NCI-H345 treated with DMSO at 0.1 percent for 48 hours (cell line): ENCODE results near the gene MINDY1.
A peak's percentile ranks its signal among the peaks of the same experiment; 100 is the strongest.

Source experiments
- DNase-seq: peaks from one replicate; lab custom pipeline; 2025; ENCODE audit not compliant: unreplicated experiment; lab: John Stamatoyannopoulos, UW

Gene MINDY1, protein sequence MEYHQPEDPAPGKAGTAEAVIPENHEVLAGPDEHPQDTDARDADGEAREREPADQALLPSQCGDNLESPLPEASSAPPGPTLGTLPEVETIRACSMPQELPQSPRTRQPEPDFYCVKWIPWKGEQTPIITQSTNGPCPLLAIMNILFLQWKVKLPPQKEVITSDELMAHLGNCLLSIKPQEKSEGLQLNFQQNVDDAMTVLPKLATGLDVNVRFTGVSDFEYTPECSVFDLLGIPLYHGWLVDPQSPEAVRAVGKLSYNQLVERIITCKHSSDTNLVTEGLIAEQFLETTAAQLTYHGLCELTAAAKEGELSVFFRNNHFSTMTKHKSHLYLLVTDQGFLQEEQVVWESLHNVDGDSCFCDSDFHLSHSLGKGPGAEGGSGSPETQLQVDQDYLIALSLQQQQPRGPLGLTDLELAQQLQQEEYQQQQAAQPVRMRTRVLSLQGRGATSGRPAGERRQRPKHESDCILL

DNA sequence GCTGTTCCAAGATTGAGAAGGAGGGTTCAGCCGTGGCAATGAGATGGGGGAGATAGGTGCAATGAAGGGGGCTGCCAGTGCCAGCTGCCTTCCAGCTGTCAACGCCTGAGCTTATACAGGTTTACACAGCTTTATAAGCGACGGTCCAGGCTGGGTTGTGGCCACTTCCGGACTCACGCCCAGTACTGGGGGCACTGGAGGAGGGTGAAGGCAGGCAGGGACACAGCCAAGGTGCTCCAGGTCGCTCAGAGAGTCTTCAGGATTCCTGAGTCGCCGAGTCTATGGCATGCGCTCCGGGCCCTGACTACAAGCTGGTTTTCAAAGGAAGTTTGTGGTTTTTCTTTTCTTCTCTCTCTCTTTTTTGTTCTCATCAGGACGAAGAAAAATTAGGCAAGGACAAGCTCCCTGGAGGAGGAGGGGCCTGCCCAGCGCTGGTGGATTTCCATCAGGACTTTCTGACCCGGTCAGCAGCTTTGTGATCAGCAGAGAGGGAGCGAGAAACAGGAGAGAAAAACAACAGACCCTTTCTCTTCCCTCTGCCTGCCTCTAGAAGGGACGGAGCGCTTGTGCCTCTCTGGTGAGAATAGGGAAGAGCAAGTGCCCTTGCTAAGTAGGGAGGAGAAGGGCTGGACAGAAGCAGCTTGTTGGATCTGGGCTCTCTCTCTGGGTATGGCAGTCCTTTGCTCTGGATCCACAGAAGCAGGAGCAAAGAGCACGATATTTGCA lies at the start of gene MINDY1:
Gene MINDY1 (minus strand): TSS at position 576 of the 726 bp plus-strand sequence. CDS start 4,285 bp downstream, outside the sequence.
- DNase-seq = peak; percentile 33

DNA sequence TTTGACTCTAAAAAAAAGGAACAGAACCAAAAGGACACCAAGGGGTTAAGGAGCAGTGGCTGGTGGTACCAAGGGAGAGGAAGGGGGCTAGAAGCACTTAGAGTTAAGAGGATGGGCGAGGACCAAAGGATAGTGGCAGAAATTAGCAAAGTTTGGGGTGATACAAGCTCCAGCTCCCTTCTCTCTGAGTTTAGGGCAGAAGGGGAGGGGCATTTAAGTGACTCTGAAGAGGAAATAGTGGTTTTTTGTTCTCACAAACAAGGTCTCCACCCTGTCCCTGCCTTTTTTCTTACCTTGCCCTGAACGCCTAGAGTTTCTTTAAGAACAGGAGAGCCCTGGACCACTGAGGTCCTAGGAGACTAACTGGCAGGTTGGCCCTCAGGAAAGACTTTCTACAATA lies 49.4 kb upstream of the MINDY1 start:
- DNase-seq = no peak

DNA sequence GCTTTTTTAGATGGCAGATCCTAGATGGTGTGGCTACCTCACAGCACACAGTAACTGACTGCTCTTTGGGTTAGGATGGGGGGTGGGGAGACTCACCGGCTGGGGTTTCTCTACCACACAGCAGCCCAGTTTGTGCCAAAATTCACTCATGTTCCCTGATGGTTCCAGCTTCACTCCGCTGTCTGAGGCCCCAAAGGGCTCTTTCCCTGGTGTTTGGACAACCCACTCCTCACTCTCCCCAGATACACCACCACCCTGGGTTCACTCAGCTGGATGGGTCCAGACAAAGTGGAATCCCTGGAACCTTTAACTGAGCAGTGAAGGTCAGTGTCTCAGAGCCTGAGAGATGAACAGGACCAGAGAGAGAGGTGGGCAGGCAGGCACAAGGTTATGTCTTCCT lies 48.9 kb upstream of the MINDY1 start:
- no peak for DNase-seq

DNA sequence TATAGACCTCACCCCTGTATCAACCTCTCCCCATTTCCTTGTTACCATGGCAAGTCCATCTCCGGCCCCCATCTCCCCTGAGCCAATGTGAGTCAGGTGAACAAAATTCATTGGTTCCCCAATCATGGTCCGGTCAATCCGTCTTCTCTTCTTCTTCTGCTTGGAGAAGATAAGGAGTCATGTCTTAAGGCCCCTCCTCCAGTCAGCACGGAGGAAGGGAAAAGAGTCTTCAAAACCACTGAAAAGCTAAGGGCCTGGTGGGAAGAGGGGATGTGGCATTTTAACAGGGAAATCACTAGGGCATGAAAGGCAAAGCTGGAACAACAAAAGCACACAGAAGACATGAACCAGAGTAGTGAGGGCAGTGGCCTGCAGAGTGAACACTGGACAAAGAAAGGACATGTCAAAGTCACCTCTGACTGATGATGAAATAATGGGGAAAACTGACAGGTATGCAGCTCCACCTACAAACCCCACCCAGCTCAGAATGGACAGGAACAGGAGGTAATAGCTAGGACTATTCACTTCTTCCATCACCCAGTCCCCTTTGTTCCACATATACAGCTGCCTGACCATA lies 48.4 kb upstream of the MINDY1 start:
- no peak for DNase-seq

DNA sequence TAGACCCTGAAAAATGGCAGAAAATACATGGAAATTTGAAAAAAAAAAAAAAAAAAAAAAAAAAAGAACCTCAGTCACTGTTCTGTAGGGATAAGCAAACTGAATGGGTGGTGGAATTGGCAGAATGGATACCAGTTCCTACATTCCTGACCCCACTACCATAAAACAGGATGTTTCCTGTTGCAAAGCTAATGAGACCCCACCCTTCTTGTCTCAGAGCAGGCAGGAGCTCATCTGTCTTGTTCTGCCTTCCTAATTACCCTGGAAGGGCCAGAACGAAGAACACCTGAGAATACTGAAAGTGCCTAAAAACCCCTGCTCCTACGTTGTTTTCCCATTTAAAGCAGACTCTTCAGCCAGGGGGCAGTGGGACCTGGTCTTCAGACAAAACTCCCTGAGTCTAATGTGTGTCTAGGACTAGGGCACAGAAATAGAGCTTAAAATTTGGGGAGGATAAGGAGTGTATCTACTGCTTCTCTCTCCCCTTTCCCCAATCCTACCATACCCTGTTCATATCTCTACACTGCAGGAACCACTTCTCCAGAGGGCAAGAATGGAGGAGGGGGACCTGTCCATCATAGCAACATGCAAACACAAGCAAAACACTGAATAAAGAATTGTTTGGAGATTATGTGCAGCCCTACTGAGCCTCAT lies 44.8 kb upstream of the MINDY1 start:
- DNase-seq = no peak

DNA sequence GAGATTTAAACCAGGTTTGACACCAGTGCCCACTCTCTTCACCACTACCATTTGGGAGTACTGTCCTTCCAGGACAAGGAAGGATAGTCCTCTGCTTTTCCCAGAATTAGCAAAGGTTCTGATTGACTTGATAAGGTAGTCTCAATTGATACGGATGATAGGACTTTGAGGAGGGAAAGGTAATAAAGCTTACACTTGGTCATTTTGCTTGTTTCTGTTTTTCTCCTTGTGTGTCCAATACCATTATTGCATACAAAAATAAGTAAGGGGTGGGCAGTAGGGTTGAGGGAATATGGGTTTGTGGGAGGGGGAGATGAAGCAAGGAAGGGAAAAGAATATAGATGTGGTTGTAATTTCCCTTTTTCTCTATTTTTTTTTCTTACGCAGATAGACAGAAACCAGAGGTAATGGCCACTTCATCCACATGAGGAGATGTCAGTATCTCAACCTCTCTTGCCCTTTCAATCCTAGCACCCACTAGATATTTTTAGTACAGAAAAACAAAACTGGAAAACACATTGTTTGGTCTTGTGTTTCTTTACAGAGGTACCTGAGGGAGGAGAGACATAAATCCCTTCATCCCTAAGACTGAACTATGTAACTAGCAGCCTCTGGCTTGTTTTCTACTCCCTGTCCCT lies 43.5 kb upstream of the MINDY1 start:
- DNase-seq = no peak

DNA sequence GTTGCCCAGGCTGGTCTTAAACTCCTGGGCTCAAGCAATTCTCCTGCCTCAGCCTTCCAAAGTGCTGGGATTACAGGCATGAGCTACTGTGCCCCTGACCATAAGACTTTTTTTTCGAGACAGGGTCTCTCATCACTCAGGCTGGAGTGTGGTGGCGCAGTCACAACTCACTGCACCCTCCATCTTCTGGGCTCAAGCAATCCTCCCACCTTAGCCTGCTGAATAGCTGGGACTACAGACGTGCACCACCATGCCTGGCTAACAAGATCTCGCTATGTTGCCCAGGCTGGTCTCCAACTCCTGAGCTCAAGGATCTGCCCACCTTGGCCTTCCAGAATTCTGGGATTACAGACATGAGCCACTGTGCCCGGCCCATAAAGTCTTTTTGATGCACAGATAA lies 42.8 kb upstream of the MINDY1 start:
- DNase-seq = no peak

DNA sequence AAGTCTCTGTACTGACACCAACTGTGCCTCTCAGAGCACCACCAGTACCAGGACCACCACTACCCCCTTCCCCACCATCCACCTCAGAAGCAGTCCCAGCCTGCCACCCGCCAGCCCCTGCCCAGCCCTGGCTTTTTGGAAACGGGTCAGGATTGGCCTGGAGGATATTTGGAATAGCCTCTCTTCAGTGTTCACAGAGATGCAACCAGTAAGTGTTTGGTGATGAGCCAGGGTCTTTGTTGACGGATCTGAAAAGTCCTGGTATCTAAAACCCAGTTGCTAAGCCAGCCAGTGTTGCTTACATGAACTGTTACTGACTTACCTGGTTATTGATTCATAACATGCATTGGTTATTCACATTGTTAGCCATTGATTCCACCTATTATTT lies 41.9 kb upstream of the MINDY1 start:
- no peak for DNase-seq

DNA sequence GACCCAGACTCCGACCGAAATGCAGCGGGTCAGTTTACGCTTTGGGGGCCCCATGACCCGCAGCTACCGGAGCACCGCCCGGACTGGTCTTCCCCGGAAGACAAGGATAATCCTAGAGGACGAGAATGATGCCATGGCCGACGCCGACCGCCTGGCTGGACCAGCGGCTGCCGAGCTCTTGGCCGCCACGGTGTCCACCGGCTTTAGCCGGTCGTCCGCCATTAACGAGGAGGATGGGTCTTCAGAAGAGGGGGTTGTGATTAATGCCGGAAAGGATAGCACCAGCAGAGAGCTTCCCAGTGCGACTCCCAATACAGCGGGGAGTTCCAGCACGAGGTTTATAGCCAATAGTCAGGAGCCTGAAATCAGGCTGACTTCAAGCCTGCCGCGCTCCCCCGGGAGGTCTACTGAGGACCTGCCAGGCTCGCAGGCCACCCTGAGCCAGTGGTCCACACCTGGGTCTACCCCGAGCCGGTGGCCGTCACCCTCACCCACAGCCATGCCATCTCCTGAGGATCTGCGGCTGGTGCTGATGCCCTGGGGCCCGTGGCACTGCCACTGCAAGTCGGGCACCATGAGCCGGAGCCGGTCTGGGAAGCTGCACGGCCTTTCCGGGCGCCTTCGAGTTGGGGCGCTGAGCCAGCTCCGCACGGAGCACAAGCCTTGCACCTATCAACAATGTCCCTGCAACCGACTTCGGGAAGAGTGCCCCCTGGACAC lies 41.4 kb upstream of the MINDY1 start:
- DNase-seq = peak; percentile 83

DNA sequence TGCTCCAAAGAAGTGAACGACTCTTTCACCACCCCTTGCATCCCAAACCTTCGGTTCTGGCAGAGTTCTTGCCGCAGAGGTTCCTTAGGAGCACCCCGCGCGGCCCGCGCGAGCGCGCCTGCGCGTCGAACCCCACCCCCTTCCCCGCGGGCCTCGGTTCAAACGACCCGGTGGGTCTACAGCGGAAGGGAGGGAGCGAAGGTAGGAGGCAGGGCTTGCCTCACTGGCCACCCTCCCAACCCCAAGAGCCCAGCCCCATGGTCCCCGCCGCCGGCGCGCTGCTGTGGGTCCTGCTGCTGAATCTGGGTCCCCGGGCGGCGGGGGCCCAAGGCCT lies 40.9 kb upstream of the MINDY1 start, which contains the start of gene C1orf56:
Gene C1orf56 (plus strand): TSS at position 161 of the 334 bp plus-strand sequence. CDS start 97 bp downstream, at position 258.
- peak; percentile 88 for DNase-seq

DNA sequence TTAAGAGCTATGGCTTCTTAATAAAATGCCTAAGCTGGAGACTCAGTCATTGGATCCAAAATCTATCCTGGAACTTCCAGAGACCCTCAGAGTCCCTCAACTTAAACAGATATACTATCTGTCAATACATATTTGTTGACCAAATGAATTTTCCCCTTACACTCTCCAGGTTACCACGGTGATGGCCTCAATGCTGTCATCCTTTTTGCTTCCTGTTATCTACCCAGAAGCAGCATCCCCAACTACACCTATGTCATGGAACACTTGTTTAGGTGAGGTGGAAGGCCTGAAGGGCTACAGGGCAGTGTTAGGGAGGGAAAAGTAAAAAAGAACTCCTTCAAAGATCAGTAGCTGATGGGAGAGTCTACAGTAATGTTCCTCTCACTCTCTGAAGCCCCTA lies 36.5 kb upstream of the MINDY1 start:
- DNase-seq = no peak

DNA sequence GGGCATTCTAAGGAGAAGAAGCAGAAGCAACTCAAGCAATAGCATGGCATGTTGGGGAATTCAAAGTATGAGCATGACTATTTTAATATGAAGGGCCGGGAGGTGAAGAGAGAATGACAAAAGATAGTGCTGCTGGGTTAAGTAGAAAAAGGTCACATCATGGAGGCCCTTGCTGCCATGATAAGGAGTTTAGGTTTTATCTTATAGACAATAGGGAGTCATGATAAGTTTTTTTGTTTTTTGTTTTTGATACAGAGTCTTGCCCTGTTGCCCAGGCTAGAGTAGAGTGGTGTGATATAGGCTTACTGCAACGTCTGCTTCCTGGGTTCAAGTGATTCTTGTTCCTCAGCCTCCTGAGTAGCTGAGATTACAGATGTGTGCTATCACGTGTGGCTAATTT lies 32.8 kb upstream of the MINDY1 start:
- DNase-seq = no peak

DNA sequence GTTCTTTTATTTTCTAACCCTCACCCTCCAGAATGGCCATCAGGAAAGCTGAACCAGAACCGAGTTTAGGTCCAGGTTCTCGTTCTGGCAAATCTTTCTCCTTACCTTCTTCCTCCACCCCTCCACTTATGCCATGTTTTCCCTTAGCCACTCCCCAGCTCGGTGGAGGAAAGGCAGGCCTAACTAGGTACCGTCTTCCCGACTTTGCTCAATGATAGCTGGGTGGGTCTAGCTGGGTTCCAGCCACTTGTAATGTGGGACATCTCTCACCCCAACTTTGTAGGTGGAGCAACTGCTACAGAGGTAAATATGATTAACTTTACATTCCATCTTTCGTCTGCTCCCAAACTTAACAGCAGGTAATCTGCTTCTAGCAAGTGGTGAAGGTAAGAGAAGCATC lies 30.3 kb upstream of the MINDY1 start:
- no peak for DNase-seq

DNA sequence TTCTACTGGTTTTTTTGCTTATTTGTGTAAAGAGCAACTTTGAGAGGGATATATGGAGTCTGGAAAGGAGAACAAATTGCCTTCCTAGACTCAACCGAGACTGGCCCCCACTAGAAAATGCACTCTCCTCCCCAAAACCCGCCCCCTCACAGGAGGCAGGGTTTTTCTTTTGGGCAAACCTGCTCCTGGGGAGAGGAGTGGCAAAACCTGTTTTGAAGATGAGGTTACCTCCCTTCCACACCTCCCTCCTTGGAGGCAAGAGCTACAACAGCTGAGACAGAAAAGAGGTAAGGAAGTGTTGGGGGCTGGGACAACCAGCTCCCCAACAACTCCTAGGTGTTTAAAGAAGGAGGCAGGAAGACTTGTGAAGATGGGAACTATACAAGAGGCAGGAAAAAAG lies 29.7 kb upstream of the MINDY1 start, which contains the start of gene BNIPL:
Gene BNIPL (plus strand): TSS at position 231 of the 400 bp plus-strand sequence. CDS start 140 bp downstream, at position 371.
- no peak for DNase-seq

DNA sequence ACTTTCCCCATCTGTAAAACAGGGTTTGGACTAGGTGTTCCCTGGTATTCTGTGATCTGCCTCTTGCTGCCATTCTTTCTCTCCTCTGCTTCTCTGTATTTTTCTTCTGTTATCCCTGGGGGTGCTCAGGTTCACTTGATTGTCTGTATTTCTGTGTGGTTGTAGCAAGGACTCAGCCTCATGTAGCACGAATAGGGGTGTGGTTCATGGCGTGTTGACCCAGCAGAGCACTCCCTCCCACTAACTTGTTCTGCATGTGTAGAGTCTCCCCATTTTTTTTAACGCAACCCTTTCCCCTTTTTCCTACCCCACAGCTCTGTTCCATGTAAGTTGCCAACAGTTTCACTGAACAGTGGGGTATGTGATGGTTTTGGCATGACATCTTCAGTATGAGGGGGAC lies 28.5 kb upstream of the MINDY1 start:
- no peak for DNase-seq

DNA sequence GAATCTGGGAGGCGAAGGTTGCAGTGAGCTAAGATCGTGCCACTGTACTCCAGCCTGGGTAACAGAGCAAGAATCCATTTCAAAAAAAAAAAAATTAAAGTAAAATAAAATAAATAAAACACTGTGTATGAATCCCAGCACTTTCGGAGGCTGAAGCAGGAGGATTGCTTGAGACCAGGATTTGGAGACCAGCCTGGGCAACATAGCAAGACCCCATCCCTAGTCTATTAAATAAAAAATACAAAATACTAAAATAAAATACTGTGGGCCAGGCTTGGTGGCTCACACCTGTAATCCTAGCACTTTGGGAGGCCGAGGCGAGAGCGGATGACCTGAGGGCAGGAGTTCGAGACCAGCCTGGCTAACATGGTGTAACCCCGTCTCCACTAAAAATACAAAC lies 25.5 kb upstream of the MINDY1 start:
- DNase-seq = no peak

DNA sequence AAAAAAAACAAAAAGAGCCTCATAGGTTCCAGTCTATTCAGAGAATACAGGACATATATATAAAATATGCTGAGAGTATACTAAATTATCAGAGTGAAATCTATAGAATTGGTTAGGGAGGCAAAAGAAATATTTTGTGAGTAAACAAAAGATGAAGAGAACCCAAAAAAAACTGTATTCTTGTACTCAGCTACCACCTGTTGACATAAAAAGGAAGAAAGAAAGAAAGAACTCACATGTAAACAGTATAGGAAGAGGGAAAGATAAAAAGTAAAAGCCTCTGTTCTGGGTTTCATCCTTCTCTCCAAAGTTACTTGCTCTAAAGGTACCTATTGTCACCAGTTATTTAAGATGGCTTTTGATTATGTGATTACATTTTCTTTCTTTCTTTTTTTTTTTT lies 19.8 kb upstream of the MINDY1 start:
- no peak for DNase-seq

DNA sequence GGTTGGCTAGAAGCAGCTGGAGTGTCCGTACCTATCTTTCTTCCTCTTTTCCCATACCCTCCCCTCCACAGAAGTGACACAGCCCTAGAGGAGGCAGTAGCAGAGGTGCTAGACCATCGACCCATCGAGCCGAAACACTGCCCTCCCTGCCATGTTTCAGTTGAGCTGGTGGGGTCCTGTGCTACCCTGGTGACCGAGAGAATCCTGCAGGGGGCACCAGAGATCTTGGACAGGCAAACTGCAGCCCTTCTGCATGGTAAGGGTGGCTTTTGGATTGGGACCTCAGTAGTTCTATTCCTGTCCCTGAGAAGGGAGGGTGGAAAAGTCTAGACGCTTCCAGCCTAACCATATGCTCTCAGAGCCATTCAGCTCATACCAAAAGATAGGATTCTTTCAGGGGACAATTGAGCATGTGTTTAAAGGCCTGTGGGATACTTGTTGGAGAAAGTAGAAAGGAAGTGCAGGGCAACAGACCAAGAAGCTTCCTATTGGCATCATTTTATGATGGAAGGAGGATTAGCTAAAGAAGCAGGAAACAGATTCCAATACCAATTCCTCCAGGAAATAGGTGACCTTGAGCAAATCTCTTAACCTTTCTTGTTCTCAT lies 17.9 kb upstream of the MINDY1 start:
- peak; percentile 78 for DNase-seq

DNA sequence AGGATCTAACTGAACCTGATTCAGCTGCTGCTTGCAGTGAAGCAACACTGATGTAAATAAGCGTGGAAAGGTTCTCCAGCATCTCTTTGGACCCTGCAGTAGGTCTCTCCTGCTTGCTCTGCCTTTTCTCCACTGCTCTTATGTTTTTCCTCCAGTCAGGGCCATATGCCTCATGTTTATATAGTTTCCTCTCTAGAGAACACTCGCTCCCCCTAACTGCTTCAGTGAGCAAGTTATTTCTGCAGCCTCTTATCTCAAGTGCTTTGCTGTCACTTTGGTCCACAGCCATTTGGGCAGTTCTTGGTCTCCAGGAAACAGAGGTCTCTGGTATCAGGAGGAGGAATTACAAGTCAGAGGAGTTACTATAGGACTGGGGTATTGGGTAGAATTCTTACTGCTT lies 6.8 kb upstream of the MINDY1 start:
- DNase-seq = no peak
